NCI-H1436 treated with DMSO at 0.1 percent for 48 hours (cell line): ENCODE data around the gene GAB2.

Experiments used
- DNase-seq: peaks from one replicate; lab custom pipeline; 2025; lab: John Stamatoyannopoulos, UW

The GAB2 gene

DNA sequence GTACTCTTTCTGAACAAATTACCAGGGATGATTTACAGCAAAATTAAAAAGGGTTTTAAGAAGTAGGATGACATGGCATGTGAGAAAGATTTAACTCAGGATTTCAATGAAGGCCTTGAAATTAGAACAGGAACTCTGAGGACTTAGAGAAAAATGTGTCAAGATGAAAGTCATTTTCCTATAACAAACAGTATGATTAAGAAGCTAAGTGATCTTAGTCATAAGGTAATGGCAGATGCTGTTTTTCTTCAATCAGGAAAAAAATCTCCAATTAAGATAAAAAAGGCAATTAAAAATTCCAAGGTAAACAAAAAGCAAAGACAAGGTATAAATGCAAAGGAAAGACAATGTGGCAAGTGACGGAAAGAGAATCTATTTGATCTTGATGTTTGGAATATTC lies 73.5 kb downstream of the GAB2 start:
- no peak for DNase-seq

- no peak for DNase-seq
Measured at GRCh38 chr11:78343303-78343702, 74.3 kb downstream of the GAB2 start.

- DNase-seq = no peak
Measured at GRCh38 chr11:78341841-78342240, 75.8 kb downstream of the GAB2 start.

DNA sequence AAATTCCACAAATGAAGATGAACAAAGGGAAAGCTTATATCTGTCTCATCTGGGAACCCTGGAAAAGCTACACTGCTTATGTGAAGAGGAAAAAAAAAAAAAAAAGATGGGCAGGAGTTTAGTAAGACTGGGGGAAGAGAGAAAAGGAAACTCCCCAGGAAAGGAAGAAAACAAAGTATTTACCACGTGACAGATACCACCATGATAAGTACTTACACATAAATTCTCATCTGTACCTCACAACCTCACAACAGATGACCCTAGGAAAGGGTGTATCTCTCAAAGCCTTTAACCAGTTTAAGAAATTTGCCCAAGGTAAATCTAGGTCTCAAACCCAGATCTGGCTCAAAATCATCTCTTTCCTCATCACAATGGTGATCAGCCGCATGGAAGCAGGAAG lies 77.1 kb downstream of the GAB2 start:
- DNase-seq = no peak

- no peak for DNase-seq
Measured at GRCh38 chr11:78339945-78340344, 77.7 kb downstream of the GAB2 start.

- DNase-seq = peak; percentile 99
Measured at GRCh38 chr11:78339483-78339882, 78.1 kb downstream of the GAB2 start.

GRCh38 chr11:78338702-78339101 lies 78.9 kb downstream of the GAB2 start:
- DNase-seq = no peak

DNA sequence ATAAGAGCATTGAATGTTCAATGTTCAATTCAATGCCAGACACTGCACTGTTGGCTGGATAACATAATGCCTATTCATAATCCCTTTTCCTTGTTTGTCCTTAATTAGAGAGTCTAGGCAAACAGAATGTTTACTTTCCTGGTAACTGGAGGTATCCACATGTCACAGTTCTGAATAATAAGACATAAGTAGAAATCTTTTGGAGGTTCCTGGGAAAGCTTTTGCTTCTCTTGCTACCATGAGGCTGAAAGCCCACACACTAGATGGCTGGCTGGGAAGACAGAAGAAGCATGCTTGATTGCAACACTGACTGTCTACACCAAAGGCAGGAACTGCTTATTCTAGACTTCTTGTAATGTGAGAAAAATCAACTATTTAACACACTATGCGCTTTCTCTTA lies 79.5 kb downstream of the GAB2 start:
- DNase-seq = no peak

DNA sequence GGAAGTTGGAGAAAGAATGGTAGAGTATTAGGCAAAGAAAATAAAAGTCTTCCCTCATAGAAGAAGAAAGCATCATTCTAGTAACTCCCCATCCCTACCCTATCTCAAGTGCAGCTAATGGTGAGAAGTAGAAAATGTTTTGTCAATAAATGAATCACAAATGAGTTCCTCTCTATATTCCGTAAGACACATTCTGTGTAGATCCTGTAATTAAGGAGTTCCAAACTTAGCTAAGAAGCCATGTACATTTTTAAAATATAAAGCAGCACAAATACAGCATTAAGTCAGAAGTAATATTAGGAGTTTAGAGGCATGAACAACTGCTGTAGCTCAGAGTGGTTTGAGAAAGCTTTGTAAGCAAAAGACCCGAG lies 80.1 kb downstream of the GAB2 start:
- no peak for DNase-seq

DNA sequence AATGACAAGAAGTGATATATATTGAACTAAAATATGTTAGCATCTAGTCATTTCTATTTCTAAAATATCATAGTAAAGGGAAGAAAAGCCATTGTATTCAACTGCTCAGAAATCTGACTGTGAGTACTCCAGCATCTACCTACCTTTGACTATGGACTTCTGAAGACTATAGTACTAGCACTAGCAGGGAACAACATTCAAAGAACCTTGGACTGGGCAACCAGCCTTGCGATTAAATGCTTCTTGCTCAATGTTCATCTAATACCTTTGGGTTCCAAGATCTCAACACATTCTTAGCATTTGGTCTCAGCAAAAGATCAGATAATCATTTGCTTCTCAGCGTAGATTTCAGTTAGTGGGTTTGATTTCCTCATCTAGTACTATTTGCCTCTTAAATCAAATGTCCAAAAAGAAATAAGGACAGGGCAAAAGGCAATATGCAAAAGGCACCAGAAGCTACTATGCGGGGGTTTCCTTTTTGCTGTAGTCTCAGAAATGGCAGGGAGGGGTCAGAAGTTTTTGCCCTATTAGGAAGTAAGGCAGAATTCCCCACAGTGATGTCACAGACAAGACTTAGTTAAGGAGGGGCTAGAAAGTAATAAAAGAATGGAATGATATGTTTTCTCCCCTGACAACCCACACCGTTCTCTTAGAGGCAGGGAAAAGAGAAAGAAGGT lies 80.6 kb downstream of the GAB2 start:
- no peak for DNase-seq

DNA sequence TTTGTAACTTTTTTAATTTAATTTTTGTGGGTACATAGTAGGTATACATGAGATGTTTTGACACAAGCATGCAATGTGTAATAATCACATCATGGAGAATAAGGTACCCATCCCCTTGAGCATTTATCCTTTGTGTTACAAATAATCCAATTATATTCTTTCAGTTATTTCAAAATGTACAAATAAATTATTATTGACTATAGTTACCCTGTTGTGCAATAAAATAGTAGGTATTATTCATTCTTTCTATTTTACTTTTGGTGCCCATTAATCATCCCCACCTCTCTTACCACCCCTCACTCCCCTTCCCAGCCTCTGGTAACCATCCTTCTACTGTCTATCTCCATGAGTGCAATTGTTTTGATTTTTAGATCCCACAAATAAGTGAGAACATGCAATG lies 83.5 kb downstream of the GAB2 start:
- DNase-seq = no peak

GRCh38 chr11:78332872-78333271 lies 84.7 kb downstream of the GAB2 start:
- DNase-seq = no peak

GRCh38 chr11:78332174-78332866 lies 85.3 kb downstream of the GAB2 start:
- no peak for DNase-seq

GRCh38 chr11:78331711-78332110 lies 85.9 kb downstream of the GAB2 start:
- DNase-seq = no peak

DNA sequence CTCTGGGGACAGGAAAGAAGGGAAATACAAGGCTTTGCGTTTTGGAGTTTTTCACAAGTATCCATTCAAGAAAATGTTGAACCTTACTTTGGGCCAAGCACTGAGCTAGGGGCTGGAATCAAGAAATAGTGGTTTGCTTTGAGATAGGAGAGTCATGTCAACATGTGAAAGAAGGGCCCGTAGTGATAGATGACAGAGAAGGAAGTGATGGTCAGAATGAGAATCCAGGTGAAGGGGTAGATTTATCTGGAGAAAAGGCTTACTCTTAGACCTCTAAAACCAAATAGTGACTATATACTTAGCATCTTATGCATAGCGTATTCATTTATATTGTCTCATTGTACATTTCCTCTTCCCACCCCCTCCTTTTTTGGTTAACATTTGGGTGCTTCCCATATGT lies 87.3 kb downstream of the GAB2 start:
- no peak for DNase-seq

- no peak for DNase-seq
Measured at GRCh38 chr11:78327945-78328344, 89.7 kb downstream of the GAB2 start.

- no peak for DNase-seq
Measured at GRCh38 chr11:78325274-78325781, 92.3 kb downstream of the GAB2 start.

DNA sequence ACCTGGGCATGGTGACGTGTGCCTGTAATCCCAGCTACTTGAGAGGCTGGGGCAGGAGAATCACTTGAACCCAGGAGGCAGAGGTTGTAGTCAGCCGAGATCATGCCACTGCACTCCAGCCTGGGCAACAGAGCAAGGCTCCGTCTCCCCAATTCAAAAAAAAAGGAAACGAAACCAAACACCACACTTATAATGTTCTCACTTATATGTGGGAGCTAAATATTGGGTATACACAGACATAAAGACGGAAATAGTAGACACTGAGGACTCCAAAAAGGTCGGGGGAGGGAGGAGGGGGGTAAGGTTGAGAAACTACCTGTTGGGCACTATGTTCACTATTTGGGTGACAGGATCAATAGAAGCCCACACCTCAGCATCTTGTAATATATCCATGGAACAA lies 94.3 kb downstream of the GAB2 start:
- no peak for DNase-seq

DNA sequence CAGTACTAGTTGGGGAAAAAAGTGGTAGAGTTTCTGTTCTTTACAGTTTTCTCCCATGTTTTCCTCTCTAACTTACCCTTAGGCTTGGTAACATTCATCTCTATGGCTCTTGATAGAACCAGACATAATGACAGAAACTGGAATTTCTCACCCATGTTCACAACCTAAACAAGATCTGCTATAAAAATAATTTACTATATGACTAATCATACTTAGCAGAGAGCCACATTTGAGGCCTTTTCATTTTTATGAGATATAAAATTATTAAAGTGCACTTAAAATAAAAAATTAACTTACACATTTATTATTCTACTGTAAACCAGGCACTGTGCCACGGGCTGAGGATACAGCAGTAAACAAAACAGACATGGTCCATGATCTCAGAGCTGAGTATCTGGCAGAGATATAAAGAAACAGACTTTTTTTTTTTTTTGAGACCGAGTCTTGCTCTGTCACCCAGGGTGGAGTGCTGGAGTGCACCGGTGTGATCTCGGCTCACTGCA lies 98.1 kb downstream of the GAB2 start:
- DNase-seq = no peak

DNA sequence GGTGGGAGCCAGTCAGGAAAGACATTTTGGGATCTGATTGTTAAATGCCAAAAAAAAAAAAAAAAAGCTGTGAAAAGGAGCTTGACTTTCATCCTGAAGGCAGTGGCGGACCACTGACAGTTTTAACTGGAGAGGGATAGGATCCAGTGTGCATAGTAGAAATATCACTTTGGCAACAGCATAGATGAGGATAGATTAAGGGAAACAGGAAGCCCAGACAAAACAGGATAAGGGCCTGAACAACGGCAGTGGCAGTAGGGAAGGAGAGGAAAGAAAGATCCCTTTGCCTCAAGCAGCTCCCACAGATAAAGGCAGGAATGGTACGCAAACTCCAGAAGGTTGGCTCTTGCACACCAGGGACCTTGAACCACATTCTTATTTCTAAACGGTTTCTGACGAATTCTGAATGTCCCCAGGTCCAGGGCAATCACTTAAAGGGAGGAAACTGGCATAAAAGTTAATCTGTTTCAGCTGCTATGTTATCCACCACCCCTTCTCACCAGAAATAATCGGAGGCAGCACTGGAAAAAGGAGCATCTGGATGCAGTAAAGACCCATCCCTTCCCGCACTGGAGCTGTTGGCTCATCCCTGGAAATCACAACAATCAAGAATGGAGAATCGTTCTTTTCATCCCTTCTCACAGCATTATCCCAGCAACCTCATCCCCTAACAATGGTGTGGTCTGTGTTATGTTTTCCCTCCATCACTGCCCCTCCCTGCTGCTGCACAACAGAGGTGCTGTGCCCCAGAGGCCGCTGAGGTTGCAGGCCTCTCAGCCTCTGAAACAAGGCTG lies 99.1 kb downstream of the GAB2 start:
- no peak for DNase-seq

GRCh38 chr11:78315724-78316123 lies 101.9 kb downstream of the GAB2 start:
- DNase-seq = no peak

- DNase-seq = no peak
Measured at GRCh38 chr11:78314762-78315161, 102.9 kb downstream of the GAB2 start.

DNA sequence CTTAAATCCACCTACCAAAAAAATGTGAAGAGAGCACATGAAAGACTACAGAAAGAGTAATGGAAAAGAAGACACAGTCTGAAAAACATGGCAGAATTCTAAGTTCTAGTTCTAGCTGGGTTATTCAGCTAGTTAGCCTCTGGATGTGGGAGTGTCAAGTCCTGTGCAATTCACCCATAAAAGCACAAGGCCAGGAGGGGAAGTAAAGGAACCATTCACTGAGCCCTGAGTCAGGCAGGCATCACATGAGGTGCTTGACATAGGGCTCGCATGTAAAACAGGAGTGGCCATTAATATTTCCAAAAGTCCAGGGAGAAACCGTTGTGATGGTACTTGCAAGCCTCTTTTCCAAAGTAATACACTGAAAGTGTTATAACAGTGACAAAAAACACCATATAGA lies 103.7 kb downstream of the GAB2 start:
- no peak for DNase-seq
